GM18870 (cell line): ENCODE measurements around the gene IFNGR1.
"Not testable (repeated sequence)": the region's sequence is repeated elsewhere in the genome, so short reads cannot be mapped to it uniquely, and the experiment has no call there.

Source experiments
- ATAC-seq: cut with Tn5 transposase; IDR thresholded peaks from one replicate; pipeline ENCODE4 v1.9.1; 2021; ENCODE audit warnings: moderate library complexity; ENCODE audit not compliant: unreplicated experiment

Gene IFNGR1

DNA sequence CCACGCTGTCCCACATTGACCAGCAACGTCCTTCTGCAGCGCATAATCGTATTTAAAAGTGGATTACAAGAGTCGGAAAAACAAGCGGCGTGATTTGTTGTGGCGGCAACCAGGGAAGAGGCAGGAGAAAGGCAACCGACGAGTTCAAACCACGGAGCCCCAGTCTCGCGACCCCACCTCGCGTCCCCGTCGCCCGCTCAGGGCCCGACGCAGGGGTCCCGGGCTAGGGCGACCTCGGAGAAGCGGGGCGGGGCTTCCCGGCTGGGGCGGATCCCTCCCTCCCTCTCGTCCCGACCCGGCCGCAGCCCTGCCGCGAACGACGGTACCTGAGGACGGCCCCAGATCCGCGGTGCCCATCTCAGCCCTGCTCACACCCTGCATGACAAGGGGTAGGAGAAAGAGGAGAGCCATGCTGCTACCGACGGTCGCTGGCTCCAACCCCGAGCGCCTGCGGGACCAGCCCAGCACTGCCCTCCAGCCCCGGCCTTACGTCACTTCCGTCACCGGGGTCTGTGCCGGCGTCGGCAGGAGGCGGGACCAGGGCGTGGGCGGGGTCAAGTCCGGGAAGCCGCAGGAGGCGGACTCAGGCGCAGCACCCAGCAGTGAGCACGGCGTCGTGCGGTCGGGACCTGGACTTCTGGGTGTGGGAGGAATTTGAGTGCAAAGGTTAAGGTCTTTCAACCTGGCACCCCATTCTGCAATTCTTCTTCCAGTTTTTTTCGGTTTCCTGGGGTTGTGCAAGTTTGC is at the start of gene IFNGR1:
Gene IFNGR1, minus strand, starts transcription at position 469 of the 747 bp plus-strand sequence. Its CDS starts 58 bp downstream, at position 411.
- ATAC-seq, result peak; percentile 74

DNA sequence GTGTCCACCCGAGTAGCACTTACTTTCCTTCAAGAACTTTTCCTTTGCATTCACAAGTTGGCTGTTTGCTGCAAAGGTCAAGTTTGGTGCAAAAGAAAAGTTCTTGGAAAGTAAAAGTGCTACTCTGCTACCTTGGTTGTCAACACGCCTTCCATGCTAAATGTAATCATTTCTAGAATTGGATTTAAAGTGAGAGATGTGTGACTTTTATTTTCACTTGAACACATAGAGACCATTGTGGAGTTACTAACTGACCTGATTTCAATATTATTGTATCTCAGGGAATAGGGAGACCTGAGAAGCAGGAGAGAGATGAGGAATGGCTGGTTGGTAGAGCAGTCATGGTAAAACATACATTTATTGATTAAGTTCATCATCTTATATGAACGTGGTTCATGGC is 49.7 kb upstream of the IFNGR1 start:
- no peak for ATAC-seq

DNA sequence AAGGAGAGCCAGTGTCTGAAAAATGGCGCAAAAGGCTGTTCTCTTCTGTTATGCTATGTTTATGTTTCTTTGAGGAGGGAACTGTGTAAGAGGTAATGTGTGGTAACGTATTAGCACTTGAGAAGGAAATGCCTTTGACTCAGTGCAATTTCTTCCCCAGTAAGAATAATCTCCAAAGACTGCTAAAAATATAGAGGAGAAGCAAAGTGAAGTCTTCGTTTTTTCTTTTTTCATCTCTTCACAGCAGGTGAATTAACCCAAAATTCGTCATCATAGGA is 47.1 kb upstream of the IFNGR1 start:
- no peak for ATAC-seq

DNA sequence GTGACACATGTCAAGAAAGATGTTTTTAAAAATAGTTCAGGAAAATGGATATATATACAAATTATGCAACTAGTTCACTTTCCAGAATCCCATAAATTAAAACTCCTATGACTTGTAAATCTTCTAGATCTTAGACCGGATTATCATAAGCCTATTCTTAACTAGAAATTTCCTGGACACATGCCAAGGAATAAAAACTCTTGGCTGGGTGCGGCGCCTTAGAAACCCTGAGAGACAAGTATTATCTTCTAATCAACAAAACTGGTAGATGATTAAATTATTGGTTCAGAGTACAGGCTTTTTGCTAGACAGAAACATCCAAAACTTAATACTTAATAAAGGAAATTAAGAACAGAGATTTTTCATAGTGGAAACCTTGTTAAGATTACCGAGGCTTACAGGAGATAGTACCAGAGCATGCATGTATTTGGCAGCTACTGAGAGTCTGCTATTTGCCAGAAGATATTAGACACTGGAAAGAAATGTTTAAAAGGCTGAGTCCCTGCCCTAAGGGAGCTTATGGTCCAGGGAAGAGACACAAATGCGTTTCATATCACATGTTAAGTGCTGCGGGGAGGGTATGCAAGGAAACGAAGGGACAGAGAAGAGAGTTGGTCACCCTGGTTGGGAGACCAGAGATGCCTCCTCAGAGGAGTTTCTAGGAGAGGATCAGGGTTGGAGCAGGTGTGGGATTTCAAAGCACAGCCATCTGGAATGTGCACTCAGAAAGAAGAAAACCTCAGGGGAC is 46.5 kb upstream of the IFNGR1 start:
- ATAC-seq, result no peak

DNA sequence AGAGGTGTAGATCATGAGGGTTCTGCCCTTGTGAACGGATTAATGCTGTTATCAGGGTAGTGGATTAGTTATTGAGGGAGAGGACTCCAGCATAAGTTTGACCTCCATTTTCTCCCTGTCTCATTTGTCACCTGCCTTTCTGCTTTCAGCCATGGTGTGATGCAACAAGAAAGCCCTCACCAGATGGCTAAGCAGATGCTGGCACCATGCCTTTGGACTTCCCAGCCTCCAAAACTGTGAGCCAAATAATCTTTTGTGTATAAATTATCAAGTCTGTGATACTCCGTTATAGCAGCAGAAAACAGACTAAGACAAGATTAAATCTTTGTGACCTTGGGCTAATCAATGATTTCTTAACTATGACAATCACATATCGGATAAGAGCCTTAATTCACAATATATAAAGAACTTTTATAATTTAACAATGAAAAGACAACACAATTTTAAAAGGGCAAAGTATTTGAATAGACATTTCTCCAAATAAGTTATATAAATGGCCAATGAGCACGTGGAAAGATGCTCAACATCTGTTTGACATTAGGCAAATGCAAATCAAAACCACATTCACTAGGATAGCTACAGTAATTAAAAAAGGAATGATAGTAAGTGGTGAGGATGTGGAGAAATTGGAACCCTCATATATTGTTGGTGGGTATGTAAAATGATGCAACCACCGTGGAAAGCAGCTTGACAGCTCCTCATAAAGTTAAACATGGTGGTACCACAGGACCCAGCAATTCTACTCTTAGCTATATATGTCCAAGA is 45.3 kb upstream of the IFNGR1 start:
- no peak for ATAC-seq

DNA sequence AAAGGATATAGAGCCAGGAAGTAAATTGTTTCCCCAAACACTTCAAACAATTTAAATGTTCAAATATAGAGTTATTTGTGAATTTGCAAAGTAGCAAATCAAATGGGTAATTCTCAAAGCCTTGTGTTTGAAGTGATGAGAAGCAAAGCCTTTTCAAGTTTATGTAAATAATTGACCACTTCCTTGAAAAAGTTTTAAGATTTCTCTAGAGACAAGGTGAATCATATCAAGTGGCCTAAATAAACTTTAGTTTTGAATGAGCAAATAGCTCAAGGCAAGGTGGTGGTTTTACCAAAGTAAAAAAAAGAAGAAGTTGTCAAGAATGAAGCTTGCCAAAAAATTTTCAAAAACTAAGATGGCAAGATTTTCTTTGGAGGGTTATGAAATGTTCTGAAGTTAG is 42.6 kb upstream of the IFNGR1 start:
- ATAC-seq, result peak; percentile 57

DNA sequence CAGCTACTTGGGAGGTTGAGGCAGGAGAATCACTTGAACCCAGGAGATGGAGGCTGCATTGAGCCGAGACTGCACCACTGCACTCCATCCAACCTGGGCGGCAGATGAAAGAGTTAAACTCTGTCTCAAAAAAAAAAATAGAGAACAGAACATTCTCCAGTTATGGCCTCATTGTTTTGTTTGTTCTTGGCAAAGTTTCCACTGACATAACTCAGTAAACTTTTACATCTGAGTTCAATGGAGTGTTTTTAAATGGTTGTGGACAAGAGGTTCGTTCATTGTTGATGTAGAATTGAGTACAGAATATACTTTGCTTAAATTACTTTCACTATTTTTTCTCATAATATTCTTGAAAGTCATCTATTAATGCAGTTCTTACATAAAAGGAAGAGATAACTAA is 42.2 kb upstream of the IFNGR1 start:
- no peak for ATAC-seq

DNA sequence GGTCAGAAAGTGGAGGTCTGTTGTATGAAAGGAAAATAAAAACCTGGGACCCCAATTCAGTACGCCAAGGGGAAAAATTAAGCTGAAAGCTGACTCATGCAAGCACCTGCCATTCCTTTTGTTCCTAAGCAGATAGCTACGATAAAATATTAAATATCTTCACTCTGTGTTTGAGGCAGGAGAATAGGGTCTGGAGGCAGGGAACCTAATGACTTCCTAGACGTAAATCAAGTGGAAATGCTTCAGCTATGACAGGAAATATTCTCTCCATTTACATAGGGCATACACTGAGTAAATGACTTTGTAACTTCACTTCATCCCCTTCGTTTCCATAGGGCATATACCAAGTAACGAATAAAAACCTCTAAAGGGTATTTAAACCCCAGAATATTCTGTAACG is 41.0 kb upstream of the IFNGR1 start:
- ATAC-seq, result no peak

DNA sequence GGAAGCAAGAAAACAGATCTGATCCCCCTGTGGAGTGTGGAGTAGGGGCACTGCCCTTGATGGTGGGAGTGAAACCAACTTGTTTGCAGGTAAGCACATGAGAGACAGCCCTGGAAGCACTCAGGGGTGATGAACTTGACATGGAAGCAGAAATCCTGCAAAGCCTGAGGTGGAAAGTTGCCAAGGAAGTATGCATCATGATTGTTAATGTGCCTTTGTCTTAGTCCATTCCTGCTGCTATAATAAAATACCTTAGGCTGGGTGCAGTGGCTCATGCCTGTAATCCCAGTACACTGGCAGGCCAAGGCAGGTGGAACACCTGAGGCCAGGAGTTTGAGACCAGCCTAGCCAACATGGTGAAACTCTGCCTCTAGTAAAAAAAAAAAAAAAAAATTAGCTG is 40.2 kb upstream of the IFNGR1 start:
- ATAC-seq, result no peak

DNA sequence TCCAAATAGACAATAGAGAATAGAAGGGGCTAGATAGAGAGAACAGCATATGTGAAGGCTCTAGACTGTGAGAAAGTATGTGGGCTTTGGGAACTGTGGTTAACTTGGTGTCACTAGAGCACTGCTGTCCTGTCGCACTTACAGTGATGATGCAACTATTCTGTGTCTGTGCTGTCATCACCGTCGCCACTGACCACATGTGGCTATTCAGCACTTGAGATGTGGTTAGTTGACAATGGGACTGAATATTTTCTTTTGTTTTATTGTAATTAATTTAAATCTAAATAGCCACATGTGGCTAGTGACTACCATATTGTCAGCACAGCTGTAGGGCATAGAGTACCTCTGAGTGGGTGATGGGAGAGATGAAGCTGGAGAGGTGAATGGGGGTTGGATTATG is 39.0 kb upstream of the IFNGR1 start:
- ATAC-seq, result no peak

DNA sequence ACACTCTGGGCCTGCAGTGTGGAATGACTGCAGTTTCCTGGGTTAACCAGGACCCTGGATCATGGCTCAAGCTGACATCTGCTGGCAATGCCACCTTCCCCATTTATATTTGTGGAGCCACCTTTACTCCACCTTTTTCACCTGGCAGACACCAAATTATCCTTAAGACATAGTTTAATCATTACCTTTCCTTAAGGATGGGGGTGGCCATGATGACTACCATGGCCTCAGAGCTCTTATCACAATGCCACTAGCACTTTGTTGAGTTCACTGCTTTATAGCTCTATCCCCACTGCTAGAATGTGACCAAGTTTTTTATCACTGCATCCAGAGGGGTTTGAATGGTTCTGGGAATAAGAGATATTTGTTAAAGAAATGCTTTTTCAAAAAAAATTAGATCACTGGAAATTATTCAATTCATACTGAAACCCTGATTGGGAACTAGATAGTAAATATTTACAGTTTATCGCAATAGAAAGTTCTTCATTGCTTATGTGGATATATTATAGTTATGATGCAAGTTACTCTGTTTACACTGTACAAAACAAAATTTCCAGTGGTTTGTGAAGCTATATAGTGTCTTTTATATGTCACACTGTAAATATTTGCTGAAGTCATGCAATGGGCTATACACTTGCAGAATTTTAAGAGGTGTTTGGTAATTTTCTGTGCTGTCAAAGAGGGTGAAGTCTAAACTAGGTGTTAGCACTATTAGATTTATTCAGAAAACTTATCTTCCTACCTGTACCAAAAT is 37.3 kb upstream of the IFNGR1 start:
- no peak for ATAC-seq

DNA sequence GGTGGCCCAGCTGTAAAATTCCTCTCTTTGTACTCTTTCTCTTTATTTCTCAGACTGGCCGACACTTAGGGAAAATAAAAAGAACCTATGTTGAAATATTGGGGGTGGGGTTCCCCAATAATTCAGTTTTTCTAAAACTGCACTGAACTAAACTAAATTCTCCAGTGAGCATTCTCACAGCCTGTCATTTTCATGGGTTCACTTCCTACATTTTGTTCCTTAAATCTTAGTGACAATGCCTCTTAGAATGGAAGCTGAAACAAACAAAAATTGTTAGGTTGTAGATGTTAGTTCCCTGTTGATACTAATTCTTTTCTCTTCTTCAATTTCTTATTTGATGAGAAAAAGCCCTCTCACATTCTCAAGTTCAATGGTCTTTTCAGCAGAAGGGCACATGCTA is 35.8 kb upstream of the IFNGR1 start:
- ATAC-seq, result no peak

DNA sequence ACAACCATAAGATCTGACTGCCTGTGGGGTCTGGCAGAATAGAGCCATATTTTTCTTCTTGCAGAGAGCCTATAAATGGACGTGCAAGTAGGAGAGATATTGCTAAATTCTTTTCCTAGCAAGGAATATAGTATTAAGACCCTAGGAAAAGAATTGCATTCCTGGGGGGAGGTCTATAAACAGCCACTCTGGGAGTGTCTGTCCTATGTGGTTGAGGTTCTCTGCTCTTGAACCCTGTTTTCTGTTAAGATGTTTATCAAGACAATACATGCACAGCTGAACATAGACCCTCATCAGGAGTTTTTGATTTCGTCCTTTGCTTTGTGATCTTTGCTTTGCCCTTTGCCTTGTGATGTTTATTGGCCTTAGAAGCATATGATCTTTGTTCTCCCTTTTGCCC is 35.2 kb upstream of the IFNGR1 start:
- ATAC-seq, result not testable (repeated sequence)

DNA sequence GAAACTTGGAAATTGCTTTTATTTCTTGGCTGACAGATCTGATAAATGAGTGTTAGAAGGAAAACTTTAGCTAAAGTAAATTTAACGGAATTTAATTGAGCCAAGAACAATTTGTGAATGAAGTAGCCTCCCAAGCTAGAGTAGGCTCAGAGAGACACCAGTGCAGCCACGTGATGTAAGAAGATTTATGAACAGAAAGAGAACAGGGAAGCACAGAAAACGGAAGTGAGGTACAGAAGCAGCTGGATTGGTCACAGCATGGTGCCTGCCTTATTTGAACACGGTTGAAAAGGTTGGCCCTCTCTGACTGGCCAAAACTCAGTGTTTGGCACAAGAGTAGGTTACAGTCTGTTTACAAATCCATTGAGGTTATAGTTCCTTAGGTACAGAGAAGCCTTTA is 29.5 kb upstream of the IFNGR1 start:
- no peak for ATAC-seq

DNA sequence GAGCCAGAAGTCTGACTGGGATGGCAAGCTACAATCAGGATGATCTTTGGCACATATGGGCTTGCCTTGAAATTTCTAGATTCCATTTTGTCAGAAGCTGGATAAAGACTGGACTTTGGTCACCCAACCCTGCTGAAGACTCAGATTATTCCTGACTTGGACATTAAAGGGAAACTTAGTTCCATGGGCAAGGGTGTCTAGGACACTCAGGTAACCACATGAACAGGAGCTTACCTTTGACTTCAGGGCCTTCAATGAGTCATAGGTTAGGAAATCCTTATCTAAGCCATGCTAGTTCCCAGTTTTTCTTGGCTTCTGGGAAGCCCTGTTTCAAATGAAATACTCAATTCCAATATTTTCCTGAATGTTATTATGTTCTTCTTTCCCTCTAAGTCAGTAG is 28.5 kb upstream of the IFNGR1 start:
- no peak for ATAC-seq

DNA sequence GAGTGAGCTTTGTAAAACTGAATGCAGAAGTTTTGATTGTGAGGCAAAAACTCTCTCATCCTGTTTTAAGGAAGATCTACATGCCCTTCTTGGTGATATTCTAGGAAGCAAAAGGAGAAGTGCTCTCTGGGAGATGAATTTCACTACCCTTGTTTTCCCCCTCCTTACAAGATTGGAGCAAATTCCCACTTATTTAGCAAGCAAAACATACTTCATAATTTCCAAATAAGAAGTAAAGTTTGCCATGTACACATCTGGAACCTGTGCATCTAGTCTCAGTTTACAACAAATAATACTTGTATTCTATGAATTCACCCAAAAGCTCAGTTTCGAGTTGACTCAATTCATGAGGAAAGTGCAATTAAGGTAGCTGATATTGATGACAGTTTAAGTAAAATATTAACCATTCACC is 27.6 kb upstream of the IFNGR1 start:
- ATAC-seq, result peak; percentile 52

DNA sequence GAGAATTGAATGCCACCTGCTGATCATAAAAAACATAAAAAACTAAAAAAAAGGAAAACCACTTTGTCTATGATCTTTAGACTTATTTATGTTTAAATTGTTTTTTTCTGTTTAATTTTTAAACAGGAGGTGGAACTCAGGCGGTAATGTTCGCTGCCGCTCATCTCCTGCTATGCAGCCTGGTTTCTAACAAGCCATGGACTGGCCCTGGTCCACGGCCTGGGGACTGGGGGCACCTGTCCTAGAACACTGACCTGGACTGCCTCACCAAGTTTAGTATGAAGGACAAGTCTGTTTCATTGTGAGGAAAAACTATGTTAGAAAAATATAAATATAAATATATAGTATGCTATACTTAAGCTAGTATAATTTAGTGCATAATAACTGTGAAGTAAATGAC is 27.0 kb upstream of the IFNGR1 start:
- ATAC-seq, result no peak

DNA sequence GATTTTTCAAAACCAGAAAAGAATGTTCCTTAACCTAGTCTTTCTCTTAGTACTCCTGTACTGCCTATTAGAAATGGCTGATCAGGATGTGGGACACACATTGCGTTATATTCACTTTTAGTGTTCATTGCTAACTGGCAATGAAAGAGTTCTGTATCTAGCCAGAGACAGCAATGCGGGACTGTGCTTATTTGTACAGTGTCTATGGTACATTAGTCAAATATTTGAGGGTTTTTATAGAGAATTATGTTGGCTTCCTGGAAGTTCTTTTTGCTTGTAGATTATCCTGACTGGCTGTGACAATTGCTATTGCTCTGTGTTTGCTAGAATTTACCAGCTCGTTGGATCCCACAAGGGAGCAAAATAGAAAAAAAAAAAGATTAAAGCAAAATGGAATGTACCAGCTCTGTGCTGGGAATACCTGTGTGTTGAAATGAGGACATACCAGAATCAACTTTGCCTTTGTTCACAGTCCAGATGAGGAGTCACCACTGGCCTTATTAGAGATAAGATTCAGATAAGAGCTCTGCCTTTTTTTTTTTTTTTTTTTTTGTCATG is 22.4 kb upstream of the IFNGR1 start:
- ATAC-seq, result no peak

DNA sequence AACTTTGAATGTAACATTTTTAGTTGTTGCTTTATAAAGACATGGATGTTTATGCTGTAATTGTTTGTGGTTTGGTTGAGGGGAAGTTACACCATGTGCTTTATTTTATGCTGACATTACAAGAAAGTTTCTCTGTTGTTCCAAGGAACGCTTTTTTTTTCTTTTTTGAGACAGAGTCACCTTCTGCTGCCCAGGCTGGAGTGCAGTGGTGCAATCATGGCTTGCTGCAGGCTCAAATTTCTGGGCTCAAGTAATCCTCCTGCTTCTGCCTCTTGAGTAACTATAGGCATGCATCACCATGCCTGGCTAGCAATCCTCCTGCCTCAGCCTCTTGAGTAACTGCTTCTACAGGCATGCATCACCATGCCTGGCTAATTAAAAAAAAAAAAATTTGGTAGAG is 21.0 kb upstream of the IFNGR1 start:
- ATAC-seq, result no peak

DNA sequence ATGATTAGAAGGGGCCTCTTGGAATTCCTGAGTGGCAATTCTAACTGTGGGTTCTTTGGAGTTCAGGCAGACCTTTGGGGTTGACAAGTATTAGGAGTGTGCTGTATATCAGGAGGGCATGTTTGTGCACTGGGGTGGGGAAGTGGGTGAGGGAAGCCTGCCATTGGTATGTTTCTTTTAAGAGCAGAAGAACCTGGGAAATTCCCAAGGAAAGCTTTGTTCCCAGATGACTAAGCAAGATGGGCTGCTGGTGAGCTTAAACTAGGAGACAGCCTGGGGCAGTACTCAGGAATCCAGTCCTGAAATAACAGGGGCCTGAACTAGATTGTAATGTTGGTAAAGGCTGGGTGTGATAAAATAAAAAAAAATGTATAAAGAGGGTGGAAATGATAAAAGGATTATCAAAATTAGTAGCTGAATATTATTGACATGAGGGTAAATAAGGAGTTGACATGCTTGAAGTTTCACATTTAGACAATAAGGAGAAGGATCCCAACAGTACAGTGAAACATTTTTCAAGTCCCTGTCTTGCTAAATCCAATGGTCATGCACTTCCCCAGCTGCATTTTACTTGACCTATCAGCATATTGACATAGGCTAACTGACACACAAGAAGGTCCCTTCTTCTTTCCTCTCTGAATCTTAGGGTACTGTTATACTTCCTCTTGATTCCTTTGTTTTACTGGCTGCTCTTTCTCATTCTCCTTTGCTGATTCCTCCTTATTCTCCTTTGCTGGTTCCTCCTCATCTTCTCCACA is 18.4 kb upstream of the IFNGR1 start:
- no peak for ATAC-seq
